MCF 10A (cell line): Measurements from ENCODE around the gene PRXL2C. TPM values are rescaled to one million over a fixed set of nuclear protein-coding genes. Genes with fewer than 3 reads are reported as not detected.

Experiments used
- BruUV-seq: library from RNA; stranded (reverse); fragments of 400-500 nt; replicated peaks from 2 replicates; lab custom pipeline; 2021; lab: Mats Ljungman, UMichigan
- CTCF ChIA-PET: fragments of 300-600 bp; sonication (Branson Sonifier 250); formaldehyde crosslinking; extraction: SDS; loops from one replicate; lab custom pipeline; 2021; ENCODE audit warnings: antibody characterized with exemption, inconsistent platforms; lab: Yijun Ruan, JAX
- POLR2A ChIA-PET: fragments of 300-600, 350-650 bp; sonication (Branson Sonifier 250); formaldehyde crosslinking; extraction: SDS; loops from one replicate; lab custom pipeline; 2020; ENCODE audit warnings: antibody characterized with exemption, inconsistent platforms; lab: Yijun Ruan, JAX
- DNase-seq: peaks from one replicate; pipeline ENCODE4 v3.0.0-alpha.2; 2018; ENCODE audit not compliant: unreplicated experiment
- H3K27ac Mint-ChIP-seq: one replicate; pipeline ENCODE4 v1.8.0; 2022; ENCODE audit warnings: mild to moderate bottlenecking, low read depth, mixed read lengths; ENCODE audit not compliant: unreplicated experiment
- H3K27me3 Mint-ChIP-seq: one replicate; pipeline ENCODE4 v1.8.0; 2022; ENCODE audit warnings: mixed read lengths; ENCODE audit not compliant: insufficient read depth, unreplicated experiment
- H3K36me3 Mint-ChIP-seq: one replicate; pipeline ENCODE4 v1.8.0; 2022; ENCODE audit warnings: mild to moderate bottlenecking, moderate library complexity, mixed read lengths; ENCODE audit not compliant: insufficient read depth, unreplicated experiment
- H3K4me1 Mint-ChIP-seq: one replicate; pipeline ENCODE4 v1.8.0; 2022; ENCODE audit warnings: mixed read lengths; ENCODE audit not compliant: insufficient read depth, unreplicated experiment
- H3K4me3 Mint-ChIP-seq: one replicate; pipeline ENCODE4 v1.8.0; 2022; ENCODE audit warnings: mild to moderate bottlenecking, moderate library complexity, mixed read lengths; ENCODE audit not compliant: unreplicated experiment
- H3K9me3 Mint-ChIP-seq: one replicate; pipeline ENCODE4 v1.8.0; 2022; ENCODE audit warnings: mixed read lengths; ENCODE audit not compliant: unreplicated experiment
- CTCF ChIP-seq: fragments of 200-600 bp; IDR thresholded peaks from one replicate; pipeline ENCODE4 v1.8.0; 2022; ENCODE audit warnings: antibody characterized with exemption, mild to moderate bottlenecking; ENCODE audit not compliant: unreplicated experiment
- intact Hi-C: fragments of 100-400 bp; cut with micrococcal nuclease; formaldehyde crosslinking; loops from 2 replicates; pipeline ENCODE4 v1.14.1; 2022
- total RNA-seq: library from RNA; stranded (reverse); gene quantifications from 2 replicates; pipeline ENCODE4 v1.2.3, GENCODE V29; 2022

Gene PRXL2C
- total RNA-seq, 1 experiment from 2014 or later = 15.6 TPM

- peak within 1 kb of the TSS; percentile 76 for H3K4me3 Mint-ChIP-seq
- no peak within 1 kb of the TSS for H3K27ac Mint-ChIP-seq
- no peaks in the 10 kb centered on the region for H3K9me3 Mint-ChIP-seq
- H3K4me1 Mint-ChIP-seq = peaks cover 12% of the 10 kb centered on the region
- POLR2A ChIA-PET = interaction anchor here (1.2 to 2.6 kb wide), 3 partner anchors 14 to 169 kb away, joined by 5 to 9 read pairs (median 7); partner anchors contain the start of gene HABP4
- no peaks in the 10 kb centered on the region for H3K36me3 Mint-ChIP-seq
- H3K27me3 Mint-ChIP-seq = no peaks in the 10 kb centered on the region
- BruUV-seq = no TSS peak
- intact Hi-C loops = loop anchor here (1.0 to 2.0 kb wide), 2 partner anchors 52 to 169 kb away; partner anchors contain the start of gene HABP4
- peak; percentile 12 for TF ChIP-seq CTCF
- CTCF ChIA-PET = interaction anchor here (0.6 to 0.8 kb wide), 4 partner anchors 53 to 244 kb away, joined by 3 to 6 read pairs (median 4); no protein-coding TSS in a partner anchor
- peak; percentile 91 for DNase-seq
Measured at GRCh38 chr9:96619491-96620180, 35.5 kb downstream of the PRXL2C start, which contains the start of gene CDC14B. Gene CDC14B, minus strand, starts transcription at chr9:96619843. Its CDS starts 465 bp downstream, at chr9:96619378.

- DNase-seq = no peak
- Mint-ChIP-seq H3K4me1 (peaks cover 15% of the 10 kb centered on the region), H3K4me3 (peak overlapping the region; percentile 66), H3K36me3 (no peaks in the 10 kb centered on the region), H3K27ac (no peak overlapping the region), H3K27me3 (no peaks in the 10 kb centered on the region), H3K9me3 (no peaks in the 10 kb centered on the region)
- no peak for TF ChIP-seq CTCF
- intact Hi-C loops = loop anchor here (1.0 to 2.0 kb wide), 2 partner anchors 52 to 168 kb away; partner anchors contain the start of gene HABP4
- no TSS peak for BruUV-seq
- CTCF ChIA-PET = interaction anchor here (0.6 to 1.8 kb wide), 5 partner anchors 11 to 258 kb away, joined by 3 to 10 read pairs (median 5); no protein-coding TSS in a partner anchor
- POLR2A ChIA-PET = interaction anchor here (1.2 to 2.6 kb wide), 6 partner anchors 15 to 200 kb away, joined by 5 to 11 read pairs (median 6); partner anchors contain the start of genes HABP4 and PRXL2C
Measured at GRCh38 chr9:96619124-96619465, 36.0 kb downstream of the PRXL2C start.

GRCh38 chr9:96618209-96619123, 36.7 kb downstream of the PRXL2C start:
- TF ChIP-seq CTCF = no peak
- Mint-ChIP-seq H3K9me3 (no peaks in the 10 kb centered on the region), H3K4me1 (peaks cover 15% of the 10 kb centered on the region), H3K36me3 (no peaks in the 10 kb centered on the region), H3K27me3 (no peaks in the 10 kb centered on the region), H3K27ac (no peak overlapping the region), H3K4me3 (peak overlapping the region; percentile 66)
- POLR2A ChIA-PET = interaction anchor here (0.9 to 2.6 kb wide), 6 partner anchors 15 to 199 kb away, joined by 3 to 11 read pairs (median 6); partner anchors contain the start of genes HABP4 and PRXL2C
- CTCF ChIA-PET = interaction anchor here (0.6 to 1.8 kb wide), 7 partner anchors 11 to 257 kb away, joined by 3 to 10 read pairs (median 5); no protein-coding TSS in a partner anchor
- no TSS peak for BruUV-seq
- intact Hi-C loops = loop anchor here (1.0 to 2.0 kb wide), 2 partner anchors 51 to 168 kb away; partner anchors contain the start of gene HABP4
- DNase-seq = peak; percentile 30
